SU-DHL-6 (cell line): Measurements from ENCODE around the gene IGFBP7.

ENCODE experiments used
- EZH2phosphoT487 ChIP-seq: fragments of 200-600 bp; sonication (generic), shearing (Covaris generic); conservative IDR thresholded peaks from 2 replicates; pipeline ENCODE4 v1.6.1; 2018; ENCODE audit warnings: mild to moderate bottlenecking, antibody characterized with exemption, low read length, moderate library complexity, mixed read lengths
- TF ChIP-seq, protein P1 (sequence below): fragments of 200-600 bp; sonication (generic); IDR thresholded peaks from one replicate; pipeline ENCODE4 v1.5.1; 2017; ENCODE audit warnings: antibody characterized with exemption, mild to moderate bottlenecking, low read length, moderate library complexity; ENCODE audit not compliant: insufficient read depth, poor library complexity, severe bottlenecking

DNA sequence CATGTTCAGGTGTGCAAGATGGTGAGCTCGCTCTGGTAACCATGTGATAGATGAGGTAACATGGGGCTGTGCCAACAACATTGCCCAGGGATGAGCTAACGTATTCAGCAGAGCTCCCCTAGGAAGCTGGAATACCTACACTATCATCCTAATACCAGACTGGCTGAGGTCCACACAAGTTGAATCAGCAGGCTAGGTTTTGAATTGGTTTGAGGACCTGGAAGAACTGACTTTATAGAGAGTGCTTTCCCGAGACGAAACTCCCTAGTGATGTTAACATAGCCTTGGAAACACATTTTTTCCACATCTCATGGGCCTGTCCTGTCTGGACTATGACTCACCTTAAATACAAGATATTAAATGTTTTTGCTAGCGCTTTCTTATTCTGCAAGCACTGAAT lies 56.7 kb downstream of the IGFBP7 start:
- TF ChIP-seq EZH2phosphoT487 = no peak
- TF ChIP-seq, protein P1, sequence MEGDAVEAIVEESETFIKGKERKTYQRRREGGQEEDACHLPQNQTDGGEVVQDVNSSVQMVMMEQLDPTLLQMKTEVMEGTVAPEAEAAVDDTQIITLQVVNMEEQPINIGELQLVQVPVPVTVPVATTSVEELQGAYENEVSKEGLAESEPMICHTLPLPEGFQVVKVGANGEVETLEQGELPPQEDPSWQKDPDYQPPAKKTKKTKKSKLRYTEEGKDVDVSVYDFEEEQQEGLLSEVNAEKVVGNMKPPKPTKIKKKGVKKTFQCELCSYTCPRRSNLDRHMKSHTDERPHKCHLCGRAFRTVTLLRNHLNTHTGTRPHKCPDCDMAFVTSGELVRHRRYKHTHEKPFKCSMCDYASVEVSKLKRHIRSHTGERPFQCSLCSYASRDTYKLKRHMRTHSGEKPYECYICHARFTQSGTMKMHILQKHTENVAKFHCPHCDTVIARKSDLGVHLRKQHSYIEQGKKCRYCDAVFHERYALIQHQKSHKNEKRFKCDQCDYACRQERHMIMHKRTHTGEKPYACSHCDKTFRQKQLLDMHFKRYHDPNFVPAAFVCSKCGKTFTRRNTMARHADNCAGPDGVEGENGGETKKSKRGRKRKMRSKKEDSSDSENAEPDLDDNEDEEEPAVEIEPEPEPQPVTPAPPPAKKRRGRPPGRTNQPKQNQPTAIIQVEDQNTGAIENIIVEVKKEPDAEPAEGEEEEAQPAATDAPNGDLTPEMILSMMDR = no peak
